Liver (tissue), 9 donors: Measurements from ENCODE around the gene NRG3. TPM values are rescaled to one million over a fixed set of nuclear protein-coding genes. Genes with fewer than 3 reads are reported as not detected.

ENCODE experiments used
- DNase-seq: peaks from one replicate; pipeline ENCODE4 v3.0.0-alpha.2; 2017; ENCODE audit warnings: low spot score
- H3K27ac ChIP-seq, 2 donors: one replicate each; pipeline ENCODE4 v1.7.0; 2013; ENCODE audit warnings: inconsistent platforms in 2 of 2, low read length in 2 of 2, control low read depth in 1 of 2, low read depth in 1 of 2, mild to moderate bottlenecking in 1 of 2
- H3K27me3 ChIP-seq, 4 donors: one replicate each; pipeline versions ENCODE4 v1.6.1 to v1.7.0; 2013; ENCODE audit warnings: low read length in 3 of 4, inconsistent platforms in 1 of 4, mild to moderate bottlenecking in 1 of 4, moderate library complexity in 1 of 4; ENCODE audit not compliant: control insufficient read depth in 4 of 4, insufficient read depth in 4 of 4
- H3K36me3 ChIP-seq, 4 donors: one replicate each; pipeline versions ENCODE4 v1.6.1 to v1.7.0; 2013; ENCODE audit warnings: low read length in 3 of 4, mild to moderate bottlenecking in 3 of 4, low read depth in 1 of 4, moderate library complexity in 1 of 4; ENCODE audit not compliant: control insufficient read depth in 4 of 4, insufficient read depth in 3 of 4
- H3K4me1 ChIP-seq, 4 donors: one replicate each; pipeline versions ENCODE4 v1.6.1 to v1.7.0; 2013; ENCODE audit warnings: low read length in 3 of 4, mild to moderate bottlenecking in 3 of 4, moderate library complexity in 1 of 4; ENCODE audit not compliant: control insufficient read depth in 4 of 4, insufficient read depth in 4 of 4
- H3K4me3 ChIP-seq, 3 donors: one replicate each; pipeline versions ENCODE4 v1.6.1 to v1.7.0; 2013; ENCODE audit warnings: low read length in 3 of 3, control low read depth in 1 of 3, low read depth in 1 of 3, mild to moderate bottlenecking in 1 of 3
- H3K9ac ChIP-seq, 2 donors: one replicate each; pipeline ENCODE4 v1.7.0; 2013; ENCODE audit warnings: low read length in 2 of 2, mild to moderate bottlenecking in 2 of 2, moderate library complexity in 2 of 2, control low read depth in 1 of 2, low read depth in 1 of 2
- H3K9me3 ChIP-seq, 4 donors: one replicate each; pipeline versions ENCODE4 v1.6.1 to v1.7.0; 2013; ENCODE audit warnings: low read length in 3 of 4; ENCODE audit not compliant: control insufficient read depth in 4 of 4
- EGR1 ChIP-seq, 2 donors: IDR thresholded peaks; 2 replicates each; pipeline ENCODE4 v1.6.1; 2016 to 2018; ENCODE audit warnings: antibody characterized with exemption in 2 of 2, low read depth in 2 of 2
- FOXA1 ChIP-seq: IDR thresholded peaks from 2 replicates; pipeline ENCODE4 v1.6.1; 2016; ENCODE audit warnings: antibody characterized with exemption
- FOXA2 ChIP-seq: IDR thresholded peaks from 2 replicates; pipeline ENCODE4 v1.6.1; 2016; ENCODE audit warnings: antibody characterized with exemption
- GABPA ChIP-seq, 2 donors: IDR thresholded peaks in 1 of 2; conservative IDR thresholded peaks in 1 of 2; 2 replicates each; pipeline ENCODE4 v1.6.1; 2016; ENCODE audit warnings: antibody characterized with exemption in 2 of 2, mild to moderate bottlenecking in 1 of 2, moderate library complexity in 1 of 2
- HNF4A ChIP-seq, 2 donors: conservative IDR thresholded peaks; 2 replicates each; pipeline ENCODE4 v1.6.1; 2016; ENCODE audit warnings: antibody characterized with exemption in 2 of 2, mild to moderate bottlenecking in 2 of 2
- HNF4G ChIP-seq: IDR thresholded peaks from 2 replicates; pipeline ENCODE4 v1.6.1; 2016; ENCODE audit warnings: antibody characterized with exemption
- JUND ChIP-seq, 2 donors: IDR thresholded peaks; 2 replicates each; pipeline ENCODE4 v1.6.1; 2016; ENCODE audit warnings: antibody characterized with exemption in 2 of 2
- NR2F2 ChIP-seq: IDR thresholded peaks from 2 replicates; pipeline ENCODE4 v1.6.1; 2016; ENCODE audit warnings: antibody characterized with exemption
- RAD21 ChIP-seq, 2 donors: IDR thresholded peaks; 2 replicates each; pipeline ENCODE4 v1.6.1; 2016; ENCODE audit warnings: antibody characterized with exemption in 2 of 2, mild to moderate bottlenecking in 2 of 2
- REST ChIP-seq: IDR thresholded peaks from 2 replicates; pipeline ENCODE4 v1.6.1; 2016; ENCODE audit warnings: antibody characterized with exemption, mild to moderate bottlenecking
- RXRA ChIP-seq, 2 donors: IDR thresholded peaks; 2 replicates each; pipeline ENCODE4 v1.6.1; 2017 to 2018; ENCODE audit warnings: antibody characterized with exemption in 2 of 2, mild to moderate bottlenecking in 1 of 2
- SP1 ChIP-seq: IDR thresholded peaks from 2 replicates; pipeline ENCODE4 v1.6.1; 2018; ENCODE audit warnings: antibody characterized with exemption, mild to moderate bottlenecking
- TAF1 ChIP-seq: conservative IDR thresholded peaks from 2 replicates; pipeline ENCODE4 v1.6.1; 2016; ENCODE audit warnings: antibody characterized with exemption, mild to moderate bottlenecking
- YY1 ChIP-seq: IDR thresholded peaks from 2 replicates; pipeline ENCODE4 v1.6.1; 2016; ENCODE audit warnings: antibody characterized with exemption, mild to moderate bottlenecking
- WGBS: extraction: QIAGEN DNeasy Blood & Tissue Kit; methylation state at CpG from one replicate; pipeline ENCODE4 v1.1.7; 2013; 5-methylcytosine and 5-hydroxymethylcytosine counted together
- polyA plus RNA-seq, 2 donors: library from polyadenylated mRNA; stranded (reverse) in 1 of 2; unstranded in 1 of 2; fragments of 200-250 nt in 1 of 2; fragments of >200 nt in 1 of 2; fragmentation: Nextera tagmentation in 1 of 2; extraction: Ambion mirVana in 1 of 2; gene quantifications; one replicate each; pipeline versions ENCODE4 v1.2.1 to v1.2.3, GENCODE V29; 2013 to 2015
- total RNA-seq, 2 donors: library from RNA; depleted of rRNA; stranded (reverse); fragments of >200 nt; gene quantifications; one replicate each; pipeline ENCODE4 v1.2.3, GENCODE V29; 2014
- TF ChIP-seq, protein P1 (sequence below): IDR thresholded peaks from 2 replicates; pipeline ENCODE4 v1.6.1; 2016; ENCODE audit warnings: antibody characterized with exemption
- TF ChIP-seq, protein P2 (sequence below): fragments of 150-350 bp; IDR thresholded peaks from 2 replicates; pipeline ENCODE4 v1.5.1; 2017; ENCODE audit warnings: improper control_type of control experiment, low read depth, low read length; ENCODE audit not compliant: missing input control
- donor health status: healthy.
- donor health status: healthy.
- donor health status: healthy.
- donor health status: healthy.
- donor health status: healthy.

NRG3 gene
- total and polyA plus RNA-seq, 4 donors = 0.24 to 3.7 (median 0.38) TPM

DNA sequence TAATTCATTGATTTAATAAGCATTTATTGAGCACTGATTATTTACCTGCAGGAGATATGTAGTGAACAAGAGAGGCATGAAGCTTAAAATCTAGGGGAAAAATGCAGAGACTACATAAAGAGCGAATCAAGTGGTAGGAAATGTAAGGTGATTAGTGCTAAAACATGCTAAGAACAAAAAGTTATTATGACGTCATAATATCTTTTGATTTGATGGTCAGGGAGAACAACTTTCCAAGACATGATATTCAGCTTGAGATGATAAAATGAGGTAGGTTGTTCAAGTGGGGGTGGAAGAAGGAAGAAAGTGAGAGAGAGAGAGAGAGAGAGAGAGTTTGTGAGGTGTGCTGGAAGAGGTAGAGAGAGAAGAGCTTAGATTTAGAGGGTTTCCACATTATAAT, 317.7 kb downstream of the NRG3 start:
- no peak overlapping the region for H3K27ac ChIP-seq
- H3K27me3 ChIP-seq = no peaks in the 10 kb centered on the region
- H3K36me3 ChIP-seq = no peaks in the 10 kb centered on the region
- peaks cover 0 to 5% (median 1%) of the 10 kb centered on the region in 4 donors for H3K9me3 ChIP-seq
- no peak overlapping the region for H3K9ac ChIP-seq
- no peaks in the 10 kb centered on the region for H3K4me1 ChIP-seq
- TF ChIP-seq RXRA (IDR thresholded peaks at IDR 0.05) = no peak
- TF ChIP-seq GABPA (IDR thresholded peaks at IDR 0.05 in 1 of 2, conservative IDR thresholded peaks at IDR 0.05 in 1 of 2) = no peak
- TF ChIP-seq NR2F2 = no peak
- TF ChIP-seq JUND (IDR thresholded peaks at IDR 0.05) = no peak
- no peak for TF ChIP-seq HNF4A (conservative IDR thresholded peaks at IDR 0.05)
- TF ChIP-seq FOXA1 = no peak
- no peak for TF ChIP-seq TAF1
- no peak for TF ChIP-seq YY1
- TF ChIP-seq RAD21 (IDR thresholded peaks at IDR 0.05) = no peak
- TF ChIP-seq, protein P1, sequence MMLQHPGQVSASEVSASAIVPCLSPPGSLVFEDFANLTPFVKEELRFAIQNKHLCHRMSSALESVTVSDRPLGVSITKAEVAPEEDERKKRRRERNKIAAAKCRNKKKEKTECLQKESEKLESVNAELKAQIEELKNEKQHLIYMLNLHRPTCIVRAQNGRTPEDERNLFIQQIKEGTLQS = no peak
- 90% methylated on average over 2 of the region's 2 CpGs for WGBS
- DNase-seq = no peak
- H3K4me3 ChIP-seq = no peak overlapping the region

DNA sequence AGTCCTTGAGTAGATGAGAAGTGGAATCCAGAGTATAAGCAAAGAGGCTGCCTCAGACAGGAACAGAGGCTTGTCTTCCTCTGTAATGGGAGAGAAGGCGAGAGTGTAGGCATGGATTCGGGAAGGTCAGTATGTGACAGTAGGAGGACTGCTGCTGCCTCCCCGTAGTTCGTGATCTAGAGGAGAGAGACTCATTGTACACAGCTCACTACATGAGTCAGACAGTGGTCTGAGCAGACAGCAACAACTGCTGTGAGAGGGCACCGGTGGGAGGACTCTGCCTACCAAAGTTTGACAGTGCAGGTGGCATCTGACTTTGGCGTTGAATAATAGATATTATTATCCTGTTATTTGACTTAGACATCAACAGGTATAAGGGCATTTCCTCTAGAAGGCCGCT, 319.4 kb downstream of the NRG3 start:
- H3K4me1 ChIP-seq = no peaks in the 10 kb centered on the region
- no peak overlapping the region for H3K4me3 ChIP-seq
- no peak for DNase-seq
- H3K27ac ChIP-seq = no peak overlapping the region
- H3K9ac ChIP-seq = no peak overlapping the region
- peaks cover 0 to 5% (median 1%) of the 10 kb centered on the region in 4 donors for H3K9me3 ChIP-seq
- 90% methylated on average over 7 of the region's 7 CpGs for WGBS
- TF ChIP-seq SP1 (no peak), YY1 (no peak), EGR1 (IDR thresholded peaks at IDR 0.05; ENCODE audit: low read depth in 2 of 2) (no peak), HNF4G (no peak), FOXA2 (no peak), HNF4A (conservative IDR thresholded peaks at IDR 0.05) (no peak)
- TF ChIP-seq, protein P2, sequence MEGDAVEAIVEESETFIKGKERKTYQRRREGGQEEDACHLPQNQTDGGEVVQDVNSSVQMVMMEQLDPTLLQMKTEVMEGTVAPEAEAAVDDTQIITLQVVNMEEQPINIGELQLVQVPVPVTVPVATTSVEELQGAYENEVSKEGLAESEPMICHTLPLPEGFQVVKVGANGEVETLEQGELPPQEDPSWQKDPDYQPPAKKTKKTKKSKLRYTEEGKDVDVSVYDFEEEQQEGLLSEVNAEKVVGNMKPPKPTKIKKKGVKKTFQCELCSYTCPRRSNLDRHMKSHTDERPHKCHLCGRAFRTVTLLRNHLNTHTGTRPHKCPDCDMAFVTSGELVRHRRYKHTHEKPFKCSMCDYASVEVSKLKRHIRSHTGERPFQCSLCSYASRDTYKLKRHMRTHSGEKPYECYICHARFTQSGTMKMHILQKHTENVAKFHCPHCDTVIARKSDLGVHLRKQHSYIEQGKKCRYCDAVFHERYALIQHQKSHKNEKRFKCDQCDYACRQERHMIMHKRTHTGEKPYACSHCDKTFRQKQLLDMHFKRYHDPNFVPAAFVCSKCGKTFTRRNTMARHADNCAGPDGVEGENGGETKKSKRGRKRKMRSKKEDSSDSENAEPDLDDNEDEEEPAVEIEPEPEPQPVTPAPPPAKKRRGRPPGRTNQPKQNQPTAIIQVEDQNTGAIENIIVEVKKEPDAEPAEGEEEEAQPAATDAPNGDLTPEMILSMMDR = no peak
- no peaks in the 10 kb centered on the region for H3K36me3 ChIP-seq
- H3K27me3 ChIP-seq = no peaks in the 10 kb centered on the region

GRCh38 chr10:82206831-82207230, 331.8 kb downstream of the NRG3 start:
- Histone ChIP-seq H3K27ac (no peak overlapping the region), H3K27me3 (no peaks in the 10 kb centered on the region), H3K9me3 (no peaks in the 10 kb centered on the region), H3K9ac (no peak overlapping the region), H3K36me3 (no peaks in the 10 kb centered on the region), H3K4me1 (no peaks in the 10 kb centered on the region), H3K4me3 (no peak overlapping the region)
- no peak for DNase-seq
- 93% methylated on average over 2 of the region's 2 CpGs for WGBS
- TF ChIP-seq REST (no peak), FOXA2 (no peak), JUND (IDR thresholded peaks at IDR 0.05) (no peak), TAF1 (no peak), RXRA (IDR thresholded peaks at IDR 0.05) (no peak), EGR1 (IDR thresholded peaks at IDR 0.05; ENCODE audit: low read depth in 2 of 2) (no peak), RAD21 (IDR thresholded peaks at IDR 0.05) (no peak), HNF4G (no peak), YY1 (no peak), HNF4A (conservative IDR thresholded peaks at IDR 0.05) (no peak), FOXA1 (no peak)
- TF ChIP-seq, protein P1 = no peak
